GM19324 (cell line): ENCODE measurements around the gene VENTX.

ENCODE experiments used
- ATAC-seq: cut with Tn5 transposase; IDR thresholded peaks from one replicate; pipeline ENCODE4 v1.9.1; 2021; ENCODE audit warnings: mild to moderate bottlenecking, moderate library complexity; ENCODE audit not compliant: unreplicated experiment, low FRiP score

The VENTX gene

DNA sequence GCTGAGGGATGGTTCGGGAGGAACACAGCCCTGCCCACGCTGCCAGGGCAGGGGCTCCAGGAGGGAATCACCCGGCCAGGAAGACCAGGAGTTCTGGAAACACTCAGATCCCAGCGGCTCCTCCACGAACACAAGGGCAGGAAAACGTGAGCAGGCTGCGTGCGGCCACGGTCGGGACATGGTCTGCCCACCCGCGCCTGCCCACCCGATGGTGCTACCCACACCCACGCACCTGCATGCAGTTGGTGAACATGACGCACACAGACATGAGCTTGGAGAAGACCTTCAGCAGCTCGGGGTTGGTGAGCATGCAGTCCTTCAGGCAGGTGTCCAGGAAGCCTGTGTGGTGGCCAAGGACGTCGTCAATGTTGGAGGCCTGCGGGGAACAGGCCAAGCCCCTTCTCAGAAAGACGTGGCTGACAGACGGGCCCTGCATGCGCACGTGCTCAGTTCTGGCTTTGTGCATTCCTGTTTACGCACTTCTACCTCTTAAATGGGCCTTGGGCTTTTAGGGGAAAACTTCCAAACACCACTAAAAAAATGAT is 45.3 kb downstream of the VENTX start:
- ATAC-seq = no peak

DNA sequence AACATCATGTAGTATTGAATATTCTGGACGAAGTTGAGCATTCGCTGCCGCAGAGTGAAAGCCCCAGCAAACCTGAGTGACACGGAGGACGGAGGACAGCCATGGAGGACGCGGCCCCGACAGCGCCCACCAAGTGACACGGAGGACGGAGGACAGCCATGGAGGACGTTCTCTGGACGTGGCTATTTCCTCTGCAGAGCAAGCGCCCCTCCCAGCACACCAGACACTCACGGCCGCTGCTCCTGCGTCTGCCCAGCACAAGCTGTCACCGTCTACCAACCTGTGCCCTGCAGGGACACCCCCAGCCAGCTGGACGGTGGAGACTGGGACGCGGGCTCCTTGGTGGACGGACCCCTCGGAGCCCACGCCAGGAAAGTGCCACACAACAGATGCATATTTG is 46.3 kb downstream of the VENTX start:
- no peak for ATAC-seq

DNA sequence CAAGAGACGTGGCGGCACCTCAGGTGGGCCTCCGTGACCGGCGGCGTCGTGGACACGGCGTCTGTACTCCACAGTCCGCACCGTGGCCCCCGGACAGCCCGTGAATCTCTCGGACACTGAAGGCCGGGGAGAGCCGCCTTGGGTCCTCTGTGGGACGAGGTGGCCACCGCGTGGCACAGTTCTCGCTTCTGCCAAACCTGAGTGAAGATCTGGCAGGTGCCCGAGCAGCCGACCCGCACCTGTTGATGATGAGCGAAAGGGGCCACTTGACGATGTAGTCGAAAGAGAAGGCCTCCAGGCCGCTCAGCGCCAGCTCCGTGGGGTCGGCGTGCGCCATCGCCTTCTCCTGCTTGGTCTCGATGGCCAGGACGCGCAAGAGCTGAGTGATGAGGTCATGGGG is 47.6 kb downstream of the VENTX start:
- no peak for ATAC-seq

DNA sequence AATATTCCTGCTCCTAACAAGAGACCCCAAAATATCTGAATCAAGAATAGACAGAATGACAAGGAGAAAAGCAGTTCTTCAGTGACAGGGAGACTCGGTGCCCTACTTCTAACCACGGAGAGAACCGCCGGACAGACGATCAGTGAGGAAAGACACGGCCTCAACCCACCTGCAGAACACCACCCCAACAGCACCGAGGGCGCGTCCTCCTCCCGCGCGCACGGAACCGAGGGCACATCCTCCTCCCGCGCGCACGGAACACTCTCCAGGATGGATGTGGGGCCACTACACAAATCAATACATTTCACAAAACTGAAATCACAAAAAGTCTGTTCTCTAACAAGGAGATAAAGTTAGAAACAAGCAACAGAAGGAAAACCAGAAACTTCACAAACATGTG is 48.7 kb downstream of the VENTX start:
- no peak for ATAC-seq

DNA sequence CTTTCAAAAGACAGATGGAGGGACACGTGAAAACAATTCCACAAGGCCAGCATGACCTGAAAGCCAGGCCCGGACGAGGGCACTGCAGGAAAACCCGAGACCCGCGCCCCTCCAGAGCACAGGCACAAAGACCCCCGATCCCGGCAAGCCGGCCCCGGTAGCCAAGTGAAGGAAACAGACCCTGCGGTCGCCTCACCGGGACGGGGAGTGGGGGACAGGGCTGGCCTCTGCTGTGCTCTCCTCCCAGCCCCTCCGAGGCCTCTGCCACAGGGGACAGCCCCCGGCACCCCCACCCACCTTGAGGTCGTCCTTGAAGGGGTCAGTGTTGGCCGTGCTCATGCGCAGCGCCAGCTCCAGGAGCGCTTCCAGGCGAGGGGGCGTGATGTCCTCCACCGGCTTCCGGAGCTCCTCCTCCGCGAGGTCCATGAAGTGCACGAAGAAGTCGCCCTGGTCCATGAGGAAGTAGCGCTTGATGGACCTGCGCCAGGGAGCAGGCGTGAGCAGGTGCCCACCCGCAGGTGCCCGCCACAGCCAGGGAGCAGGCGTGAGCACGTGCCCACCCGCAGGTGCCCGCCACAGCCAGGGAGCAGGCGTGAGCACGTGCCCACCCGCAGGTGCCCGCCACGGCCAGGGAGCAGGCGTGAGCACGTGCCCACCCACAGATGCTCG is 50.3 kb downstream of the VENTX start:
- no peak for ATAC-seq

DNA sequence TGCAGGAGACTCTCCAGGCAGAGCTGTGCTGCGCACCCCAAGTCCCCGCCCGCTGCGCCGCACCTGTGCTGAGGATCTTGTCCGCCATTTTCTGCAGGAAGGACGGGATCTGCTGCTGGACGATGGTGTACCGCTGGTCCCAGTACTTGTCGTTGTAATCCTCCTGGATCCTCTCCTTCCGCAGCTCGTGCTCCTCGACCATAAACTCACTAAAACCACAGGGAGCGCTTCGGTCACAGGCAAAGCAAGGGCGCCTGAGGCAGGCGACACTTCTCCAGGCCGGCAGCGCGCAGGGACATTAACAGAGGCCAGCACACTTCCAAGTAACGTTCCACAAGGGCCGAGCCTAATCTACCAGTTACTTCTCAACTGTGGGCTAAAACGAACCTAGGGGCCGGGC is 52.1 kb downstream of the VENTX start:
- no peak for ATAC-seq
